Activated T-helper 1 cell treated with anti-CD3 and anti-CD28 coated beads, Interleukin-12 subunit alpha, Interleukin-12 subunit beta, Interleukin-2, Interleukin-4 antibody, amounts not matched to agents 30 ng/mL and 10 ng/mL and 1 ng/mL, durations not matched to agents 14 hours and 24 hours and 36 hours (primary cell): Measurements from ENCODE around the gene SCN7A. TPM values are rescaled to one million over a fixed set of nuclear protein-coding genes. Genes with fewer than 3 reads are reported as not detected.
"Not testable (repeated sequence)": the region's sequence is repeated elsewhere in the genome, so short reads cannot be mapped to it uniquely, and the experiment has no call there.

Experiments used
- DNase-seq: peaks from one replicate; pipeline ENCODE4 v3.0.0; 2021; ENCODE audit warnings: low spot score
- H3K27ac Mint-ChIP-seq: one replicate; pipeline ENCODE4 v1.8.0; 2021; ENCODE audit warnings: mild to moderate bottlenecking, mixed read lengths
- H3K27me3 Mint-ChIP-seq: one replicate; pipeline ENCODE4 v1.8.0; 2022; ENCODE audit warnings: mild to moderate bottlenecking, moderate library complexity, mixed read lengths; ENCODE audit not compliant: insufficient read depth
- H3K36me3 Mint-ChIP-seq: one replicate; pipeline ENCODE4 v1.8.0; 2021; ENCODE audit warnings: low read depth, mixed read lengths
- H3K4me1 Mint-ChIP-seq: one replicate; pipeline ENCODE4 v1.8.0; 2021; ENCODE audit warnings: low read depth, mixed read lengths
- H3K4me3 Mint-ChIP-seq: one replicate; pipeline ENCODE4 v1.8.0; 2021; ENCODE audit warnings: mild to moderate bottlenecking, moderate library complexity, mixed read lengths
- H3K9me3 Mint-ChIP-seq: one replicate; pipeline ENCODE4 v1.8.0; 2021; ENCODE audit warnings: mixed read lengths
- intact Hi-C: fragments of 100-400 bp; cut with micrococcal nuclease; formaldehyde crosslinking; loops from one replicate; pipeline ENCODE4 v1.15.1; 2024
- total RNA-seq: library from RNA; stranded (reverse); gene quantifications from 2 replicates; pipeline ENCODE4 v1.2.3, GENCODE V29; 2022

Gene SCN7A
- total RNA-seq, 1 donor from 2014 or later: not detected

- DNase-seq: no peak
- Mint-ChIP-seq H3K36me3 (no peaks in the 10 kb centered on the region), H3K4me3 (no peak overlapping the region), H3K27ac (no peak overlapping the region), H3K27me3 (no peaks in the 10 kb centered on the region), H3K4me1 (no peaks in the 10 kb centered on the region), H3K9me3 (no peaks in the 10 kb centered on the region)
- intact Hi-C loops: no loop called here
Observed at GRCh38 chr2:166410828-166411472, 83.1 kb downstream of the SCN7A start.

GRCh38 chr2:166407746-166408145 is 86.3 kb downstream of the SCN7A start:
- H3K4me3 Mint-ChIP-seq, DNase-seq, H3K27me3 Mint-ChIP-seq, H3K36me3 Mint-ChIP-seq, intact Hi-C loops, H3K4me1 Mint-ChIP-seq, H3K27ac Mint-ChIP-seq, H3K9me3 Mint-ChIP-seq: not testable (repeated sequence)

- Mint-ChIP-seq H3K27me3 (peaks cover 2% of the 10 kb centered on the region), H3K9me3 (no peaks in the 10 kb centered on the region), H3K4me3 (no peak overlapping the region), H3K4me1 (no peaks in the 10 kb centered on the region), H3K36me3 (no peaks in the 10 kb centered on the region), H3K27ac (no peak overlapping the region)
- DNase-seq: no peak
- intact Hi-C loops: no loop called here
Observed at GRCh38 chr2:166406374-166406773, 87.7 kb downstream of the SCN7A start.

DNA sequence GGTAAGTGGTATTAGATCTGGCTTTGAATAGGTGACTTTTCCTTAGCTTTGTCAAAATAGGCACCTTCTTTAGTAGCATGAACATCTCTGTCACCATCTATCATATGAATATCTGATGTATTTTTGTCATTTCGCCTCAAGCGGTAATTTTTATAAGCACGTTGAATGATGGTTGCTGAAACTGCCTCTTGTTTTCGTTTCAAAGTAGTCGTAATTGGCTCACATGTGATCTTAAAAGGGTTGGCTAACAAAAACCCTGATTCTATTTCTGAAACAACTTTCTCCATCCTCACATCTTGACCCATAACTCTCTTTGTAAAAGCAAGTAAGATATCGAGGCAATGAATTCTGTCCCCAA is 88.5 kb downstream of the SCN7A start:
- Mint-ChIP-seq H3K9me3 (no peaks in the 10 kb centered on the region), H3K4me3 (no peak overlapping the region), H3K27me3 (peaks cover 2% of the 10 kb centered on the region), H3K36me3 (no peaks in the 10 kb centered on the region), H3K27ac (no peak overlapping the region), H3K4me1 (no peaks in the 10 kb centered on the region)
- intact Hi-C loops: no loop called here
- DNase-seq: no peak

- intact Hi-C loops: no loop called here
- Mint-ChIP-seq H3K27me3 (peaks cover 2% of the 10 kb centered on the region), H3K4me3 (no peak overlapping the region), H3K36me3 (no peaks in the 10 kb centered on the region), H3K9me3 (no peaks in the 10 kb centered on the region), H3K27ac (no peak overlapping the region), H3K4me1 (no peaks in the 10 kb centered on the region)
- no peak for DNase-seq
Observed at GRCh38 chr2:166404831-166405568, 89.0 kb downstream of the SCN7A start.

DNA sequence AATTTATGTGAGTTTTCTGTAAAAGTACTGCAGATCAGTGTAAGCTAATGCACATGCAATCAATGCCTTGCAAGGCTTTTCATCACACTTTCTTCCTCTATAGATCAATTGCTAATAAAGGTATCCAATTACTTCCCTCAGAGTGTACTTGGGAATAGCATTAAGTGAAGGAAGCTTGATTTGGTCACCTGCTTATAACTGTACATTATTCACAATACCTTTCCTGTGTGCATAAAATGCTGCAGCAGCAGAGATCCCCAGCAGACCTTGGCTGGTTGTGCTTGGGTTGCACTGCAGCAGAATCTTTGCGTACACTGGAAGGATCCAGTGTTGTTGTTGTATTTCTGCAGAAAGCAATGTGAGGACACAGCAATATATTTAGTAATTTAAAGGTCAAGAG is 99.8 kb downstream of the SCN7A start:
- Mint-ChIP-seq H3K27me3 (no peaks in the 10 kb centered on the region), H3K4me1 (no peaks in the 10 kb centered on the region), H3K36me3 (no peaks in the 10 kb centered on the region), H3K27ac (no peak overlapping the region), H3K4me3 (no peak overlapping the region), H3K9me3 (no peaks in the 10 kb centered on the region)
- intact Hi-C loops: no loop called here
- DNase-seq: no peak

DNA sequence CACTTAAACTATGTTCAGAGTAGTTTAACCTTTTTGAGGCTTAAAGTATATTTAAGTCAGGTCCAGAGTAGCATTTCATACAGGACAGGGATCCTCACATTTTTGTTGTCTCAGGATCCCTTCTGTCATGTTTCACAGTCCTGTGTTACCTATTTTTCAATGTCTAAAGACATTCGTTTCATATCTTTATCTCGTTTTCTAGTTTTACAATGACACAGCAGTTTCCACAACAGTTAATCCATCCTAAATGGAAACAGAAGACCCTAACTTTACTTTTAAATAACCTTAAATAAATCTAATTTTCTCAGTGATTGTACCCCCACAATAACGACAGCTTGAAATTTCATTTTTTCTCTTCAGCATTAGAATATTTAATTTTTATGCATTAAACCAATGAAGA is 101.0 kb downstream of the SCN7A start:
- Mint-ChIP-seq H3K9me3 (no peaks in the 10 kb centered on the region), H3K36me3 (no peaks in the 10 kb centered on the region), H3K4me1 (no peaks in the 10 kb centered on the region), H3K27me3 (no peaks in the 10 kb centered on the region), H3K27ac (no peak overlapping the region), H3K4me3 (no peak overlapping the region)
- no peak for DNase-seq
- intact Hi-C loops: no loop called here

GRCh38 chr2:166388481-166389070 is 105.5 kb downstream of the SCN7A start:
- Mint-ChIP-seq H3K9me3 (no peaks in the 10 kb centered on the region), H3K4me3 (no peak overlapping the region), H3K27me3 (no peaks in the 10 kb centered on the region), H3K36me3 (no peaks in the 10 kb centered on the region), H3K4me1 (no peaks in the 10 kb centered on the region), H3K27ac (no peak overlapping the region)
- DNase-seq: no peak
- intact Hi-C loops: loop anchor here (5.0 to 10.0 kb wide), 2 partner anchors 36 to 214 kb away; no protein-coding TSS in a partner anchor

DNA sequence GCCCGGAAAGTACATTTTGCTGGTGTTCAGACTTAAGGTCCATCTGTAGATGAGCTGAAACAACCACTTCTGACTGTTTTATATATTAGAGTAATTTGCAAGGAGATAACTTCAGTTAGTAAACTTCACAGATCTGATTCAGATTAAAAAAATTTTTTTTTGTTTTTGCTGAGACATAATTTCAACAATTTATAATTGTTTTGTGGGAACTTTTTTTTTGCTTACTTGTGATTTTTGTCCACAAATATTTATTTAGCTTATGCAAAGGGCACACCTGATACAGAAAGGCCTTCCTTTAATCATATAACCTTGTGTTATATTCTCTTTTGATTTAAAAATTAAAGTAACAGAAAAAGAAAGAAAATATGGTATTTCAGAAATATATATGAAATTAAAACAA is 108.7 kb downstream of the SCN7A start:
- Mint-ChIP-seq H3K4me1 (no peaks in the 10 kb centered on the region), H3K9me3 (no peaks in the 10 kb centered on the region), H3K4me3 (no peak overlapping the region), H3K27me3 (no peaks in the 10 kb centered on the region), H3K27ac (no peak overlapping the region), H3K36me3 (no peaks in the 10 kb centered on the region)
- DNase-seq: no peak
- intact Hi-C loops: loop anchor here (5.0 to 10.0 kb wide), 2 partner anchors 33 to 211 kb away; no protein-coding TSS in a partner anchor

- Mint-ChIP-seq H3K36me3 (no peaks in the 10 kb centered on the region), H3K4me1 (no peaks in the 10 kb centered on the region), H3K27ac (no peak overlapping the region), H3K4me3 (no peak overlapping the region), H3K9me3 (no peaks in the 10 kb centered on the region), H3K27me3 (no peaks in the 10 kb centered on the region)
- intact Hi-C loops: loop anchor here (1.0 to 10.0 kb wide), 3 partner anchors 23 to 210 kb away; no protein-coding TSS in a partner anchor
- no peak for DNase-seq
Observed at GRCh38 chr2:166384774-166385173, 109.3 kb downstream of the SCN7A start.

DNA sequence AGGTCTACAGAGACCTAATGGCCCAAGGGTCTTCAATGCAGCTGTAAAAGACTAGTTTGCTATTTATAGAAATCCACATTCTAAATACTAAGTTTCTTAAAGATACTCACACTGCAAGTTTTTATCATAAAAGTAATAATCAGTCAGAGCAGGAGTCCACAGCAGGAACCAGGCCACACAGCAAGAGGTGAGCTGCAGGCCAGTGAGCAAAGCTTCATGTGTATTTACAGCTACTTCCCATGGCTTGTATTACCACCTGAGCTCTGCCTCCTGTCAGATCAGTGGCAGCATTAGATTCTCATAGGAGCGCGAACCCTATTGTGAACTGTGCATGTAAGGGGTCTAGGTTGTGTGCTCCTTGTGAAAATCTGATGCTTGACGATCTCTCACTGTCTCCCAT is 111.6 kb downstream of the SCN7A start:
- H3K9me3 Mint-ChIP-seq: no peaks in the 10 kb centered on the region
- intact Hi-C loops: loop anchor here (10.0 kb wide), 1 partner anchor 208 kb away; no protein-coding TSS in a partner anchor
- no peaks in the 10 kb centered on the region for H3K36me3 Mint-ChIP-seq
- no peak overlapping the region for H3K27ac Mint-ChIP-seq
- H3K4me3 Mint-ChIP-seq: no peak overlapping the region
- H3K4me1 Mint-ChIP-seq: no peaks in the 10 kb centered on the region
- DNase-seq: no peak
- H3K27me3 Mint-ChIP-seq: peaks cover 10% of the 10 kb centered on the region

DNA sequence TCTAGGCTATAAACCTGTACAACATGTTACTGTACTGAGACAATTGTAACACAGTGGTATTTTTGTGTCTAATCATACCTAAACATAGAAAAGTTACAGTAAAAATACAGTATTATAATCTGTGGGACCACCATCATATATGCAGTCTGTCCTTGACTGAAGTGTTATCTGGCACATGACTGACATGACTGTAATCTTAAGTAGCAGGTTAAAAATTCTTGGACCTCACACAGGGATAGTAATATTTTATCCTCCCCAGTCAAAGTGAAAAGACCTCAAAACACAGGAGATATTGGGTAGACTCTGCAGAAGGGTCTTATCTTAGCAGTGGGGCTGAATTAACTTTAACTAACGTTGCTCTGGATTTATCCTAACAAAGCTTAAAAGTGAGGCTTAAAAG is 113.4 kb downstream of the SCN7A start:
- H3K9me3 Mint-ChIP-seq: no peaks in the 10 kb centered on the region
- H3K4me1 Mint-ChIP-seq: peaks cover 9% of the 10 kb centered on the region
- no peak for DNase-seq
- intact Hi-C loops: loop anchor here (10.0 kb wide), 1 partner anchor 206 kb away; no protein-coding TSS in a partner anchor
- H3K27me3 Mint-ChIP-seq: peaks cover 25% of the 10 kb centered on the region
- no peak overlapping the region for H3K4me3 Mint-ChIP-seq
- no peaks in the 10 kb centered on the region for H3K36me3 Mint-ChIP-seq
- no peak overlapping the region for H3K27ac Mint-ChIP-seq

DNA sequence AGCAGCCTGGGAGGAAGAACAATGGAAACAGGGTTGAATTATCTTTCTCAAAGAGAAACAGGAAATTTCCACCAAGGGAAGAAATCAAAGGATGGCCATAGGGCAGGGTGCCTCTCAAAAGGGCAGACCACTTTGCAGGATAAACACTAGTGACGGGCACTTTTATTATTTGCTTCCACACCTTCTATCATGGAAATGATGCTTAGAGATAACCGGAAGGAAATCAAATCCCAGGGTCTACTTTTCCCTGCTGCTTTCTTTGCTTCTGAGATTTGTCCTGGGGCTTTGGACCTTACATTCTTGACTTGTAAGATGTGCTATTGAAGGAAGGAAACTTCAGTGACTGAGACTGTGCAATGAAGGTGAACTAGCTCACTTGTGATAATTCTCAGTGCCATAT is 117.2 kb downstream of the SCN7A start:
- no peaks in the 10 kb centered on the region for H3K36me3 Mint-ChIP-seq
- peaks cover 24% of the 10 kb centered on the region for H3K4me1 Mint-ChIP-seq
- H3K27me3 Mint-ChIP-seq: peaks cover 43% of the 10 kb centered on the region
- no peaks in the 10 kb centered on the region for H3K9me3 Mint-ChIP-seq
- no peak overlapping the region for H3K27ac Mint-ChIP-seq
- DNase-seq: no peak
- intact Hi-C loops: loop anchor here (10.0 kb wide), 1 partner anchor 422 kb away; the partner anchor contains the start of gene TTC21B
- no peak overlapping the region for H3K4me3 Mint-ChIP-seq
